ENCODE results near the gene SEL1L. TPM values are rescaled to one million over a fixed set of nuclear protein-coding genes. Genes with fewer than 3 reads are reported as not detected.
"Not testable (repeated sequence)": the region's sequence is repeated elsewhere in the genome, so short reads cannot be mapped to it uniquely, and the experiment has no call there.

Gene SEL1L
- total RNA-seq, 1 experiment from 2014 or later, result 21.5 TPM

DNA sequence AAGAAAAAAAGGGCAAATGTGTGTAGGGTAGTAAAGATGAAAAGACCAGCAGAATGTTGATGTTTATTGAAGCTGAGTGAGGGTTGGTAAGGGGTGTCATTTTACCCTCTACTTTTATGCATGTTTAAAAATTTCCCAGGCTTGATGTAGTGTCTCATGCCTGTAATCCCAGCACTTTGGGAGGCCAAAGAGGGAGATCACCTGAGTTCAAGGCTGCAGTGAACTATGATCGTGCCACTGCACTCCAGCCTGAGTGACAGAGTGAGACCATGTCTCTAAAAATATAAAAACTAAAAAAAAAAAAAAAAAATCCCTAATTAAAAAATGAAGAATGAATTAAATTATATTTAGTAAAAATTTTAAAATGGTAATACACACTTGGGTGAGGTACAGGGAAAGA lies 8.5 kb downstream of the SEL1L start:
- DNase-seq (ENCODE audit: low spot score), result no peak

DNA sequence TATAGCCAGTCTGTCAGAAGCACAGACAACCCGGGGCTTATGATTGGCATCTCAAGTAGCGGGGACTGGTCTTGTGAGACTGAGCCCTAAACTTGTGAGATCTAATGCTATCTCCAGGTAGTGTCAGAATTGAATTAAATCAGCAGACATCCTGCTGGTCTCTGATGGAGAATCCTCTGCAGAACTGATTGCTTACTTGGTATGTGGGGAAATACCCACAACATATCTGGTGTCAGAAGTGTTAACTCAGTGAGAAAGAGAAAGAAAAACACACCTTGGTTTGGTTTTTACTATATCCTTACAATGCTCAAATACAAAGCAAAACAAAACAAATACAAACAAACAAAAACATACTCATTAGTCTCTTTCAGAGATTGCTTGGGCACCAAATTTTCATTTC lies 10.0 kb downstream of the SEL1L start:
- DNase-seq (ENCODE audit: low spot score), result no peak

DNA sequence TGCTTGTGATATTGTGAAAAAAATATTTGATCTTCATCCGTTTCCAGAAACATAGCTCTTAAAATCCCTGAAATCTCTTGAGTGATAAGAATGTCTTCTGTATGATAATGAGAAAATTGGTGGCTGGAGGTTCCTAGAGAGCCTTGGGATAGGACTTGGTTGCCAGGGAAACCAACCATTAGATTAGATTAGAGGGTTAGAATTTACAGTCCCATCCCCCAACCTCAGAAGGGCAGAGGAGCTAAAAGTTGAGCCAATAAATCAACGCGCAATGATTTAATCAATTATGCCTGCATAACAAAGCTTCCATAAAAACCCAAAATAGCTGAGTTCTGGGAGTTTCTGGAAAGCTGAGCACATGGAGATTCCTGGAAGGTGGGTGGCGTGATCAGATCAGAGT lies 10.6 kb downstream of the SEL1L start:
- DNase-seq (ENCODE audit: low spot score), result no peak

DNA sequence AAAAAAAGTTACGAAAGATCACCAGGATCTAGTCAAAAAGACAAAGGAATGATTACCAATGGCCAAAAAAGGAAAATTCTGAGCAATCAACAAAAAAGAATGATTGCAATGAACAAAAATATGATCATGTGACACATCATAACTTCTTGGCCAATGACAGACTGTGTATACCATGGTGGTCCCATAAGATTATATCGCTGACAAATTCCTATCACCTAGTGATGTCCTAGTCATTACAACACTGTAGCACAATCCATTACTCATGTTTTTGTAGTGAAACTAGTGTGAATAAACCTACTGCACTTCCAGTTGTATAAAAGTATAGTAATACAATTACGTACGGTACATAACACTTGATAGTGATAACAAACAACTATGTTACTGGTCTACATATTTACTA lies 12.3 kb downstream of the SEL1L start:
- no peak for DNase-seq (ENCODE audit: low spot score)

DNA sequence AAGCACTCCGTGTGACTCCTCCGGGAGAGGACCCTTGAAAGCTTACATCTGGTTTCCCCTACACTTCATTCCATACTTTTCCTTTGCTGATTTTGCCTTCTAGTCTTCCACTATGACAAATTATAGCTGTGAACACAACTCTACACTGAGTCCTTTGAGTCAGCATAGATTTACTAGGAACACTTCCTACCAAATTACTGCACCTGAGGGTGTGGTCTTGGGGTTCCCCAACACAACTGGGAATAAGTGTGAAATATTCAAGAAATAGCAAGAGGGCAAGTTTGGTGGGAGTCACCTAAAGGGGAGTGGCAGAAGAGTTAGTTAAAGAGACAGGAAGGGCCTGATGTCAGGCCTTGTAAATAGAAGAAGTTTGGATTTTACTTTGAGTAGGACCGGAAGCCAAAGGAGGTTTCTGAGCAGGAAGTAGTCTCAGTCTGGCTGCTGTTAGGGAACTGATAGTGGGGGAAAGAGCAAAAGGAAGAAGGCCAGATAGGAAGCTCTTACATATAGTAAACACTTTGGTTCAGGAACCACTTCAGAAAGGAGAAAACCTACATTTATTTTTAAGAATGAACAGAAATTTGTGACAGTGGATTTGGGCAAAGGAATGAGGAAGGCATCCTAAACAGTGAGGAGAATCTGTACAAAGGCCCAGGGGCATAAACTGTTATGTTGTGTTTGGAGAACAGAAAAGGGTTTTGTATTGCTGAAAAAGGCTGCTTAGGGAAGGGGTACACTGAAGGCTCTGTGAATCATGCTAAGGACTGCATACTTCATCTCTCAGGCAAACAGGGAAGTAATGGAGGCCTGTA lies 14.2 kb downstream of the SEL1L start:
- DNase-seq (ENCODE audit: low spot score), result no peak

DNA sequence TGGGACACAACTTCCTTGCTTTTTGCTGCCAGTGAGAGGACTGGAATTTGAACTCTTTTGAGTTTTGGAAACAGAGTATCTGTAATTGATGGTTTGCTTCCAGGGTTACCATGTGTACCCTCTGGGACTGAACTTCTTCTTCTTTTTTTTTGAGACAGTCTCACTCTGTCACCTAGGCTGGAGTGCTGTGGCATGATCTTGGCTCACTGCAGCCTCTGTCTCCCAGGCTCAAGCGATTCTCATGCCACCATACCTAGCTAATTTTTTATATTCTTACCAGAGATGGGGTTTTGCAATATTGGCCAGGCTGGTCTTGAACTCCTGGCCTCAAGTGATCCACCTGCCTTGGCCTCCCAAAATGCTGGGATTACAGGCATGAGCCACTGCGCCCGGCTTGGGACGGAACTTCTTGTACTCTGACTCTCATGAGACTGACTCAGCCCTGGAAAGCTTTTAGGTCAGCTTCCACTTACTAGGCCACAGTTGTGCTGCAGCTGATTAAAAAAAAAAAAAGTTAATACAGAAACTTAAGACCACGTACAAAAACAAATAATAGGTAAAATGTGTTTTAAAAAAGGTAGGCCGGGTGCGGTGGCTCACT lies 15.8 kb downstream of the SEL1L start:
- no peak for DNase-seq (ENCODE audit: low spot score)

DNA sequence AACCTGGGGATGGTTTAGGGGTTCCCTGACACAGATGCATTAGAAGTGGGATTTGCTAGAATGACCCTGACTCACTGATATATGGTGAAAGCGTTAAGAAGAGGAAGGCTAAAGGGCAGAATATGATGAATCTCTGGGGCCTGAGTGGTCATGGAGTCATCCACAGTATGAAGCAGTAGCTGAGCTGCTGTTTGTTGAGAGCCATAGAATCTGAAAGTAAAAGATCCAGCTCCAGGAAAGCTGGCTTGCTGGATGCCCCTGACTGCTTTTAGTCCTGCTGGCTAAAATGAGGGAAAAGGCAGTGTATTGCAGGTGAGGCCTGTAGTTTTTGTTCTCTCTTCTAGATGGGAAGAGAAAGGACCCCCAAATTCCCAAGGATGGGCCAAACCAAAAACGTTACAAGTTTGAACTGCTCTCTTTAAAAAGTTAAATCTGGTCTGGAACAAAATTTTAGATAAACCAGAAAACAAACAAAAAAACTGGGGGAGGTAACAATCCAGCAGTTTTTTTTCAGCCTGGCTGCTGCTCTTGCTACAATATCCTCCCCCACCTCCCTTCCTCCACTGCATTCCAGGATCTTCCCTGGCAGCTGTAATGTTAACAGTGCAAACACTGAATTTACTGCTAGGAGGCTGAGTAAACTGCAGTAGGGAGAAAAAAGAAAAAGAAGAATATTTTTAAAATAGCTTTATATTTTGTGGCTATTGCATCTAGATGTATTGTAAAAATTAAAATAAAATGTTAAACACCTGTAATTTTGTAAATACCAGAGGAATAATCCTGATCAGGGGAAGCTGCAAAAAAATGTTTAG lies 16.5 kb downstream of the SEL1L start:
- no peak for DNase-seq (ENCODE audit: low spot score)

DNA sequence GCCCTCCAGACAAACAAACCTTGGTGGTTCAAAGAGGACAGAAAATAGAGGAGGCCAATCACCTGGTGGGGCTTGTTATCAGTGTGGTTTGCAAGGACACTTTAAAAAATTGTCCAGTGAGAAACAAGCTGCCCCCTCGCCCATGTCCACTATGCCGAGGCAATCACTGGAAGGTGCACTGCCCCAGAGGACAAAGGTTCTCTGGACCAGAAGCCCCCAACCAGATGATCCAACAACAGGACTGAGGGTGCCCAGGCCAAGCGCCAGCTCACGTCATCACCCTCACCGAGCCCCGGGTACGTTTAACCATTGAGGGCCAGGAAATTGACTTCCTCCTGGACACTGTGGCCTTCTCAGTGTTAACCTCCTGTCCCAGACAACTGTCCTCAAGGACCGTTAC lies 17.7 kb downstream of the SEL1L start:
- DNase-seq (ENCODE audit: low spot score), result not testable (repeated sequence)

DNA sequence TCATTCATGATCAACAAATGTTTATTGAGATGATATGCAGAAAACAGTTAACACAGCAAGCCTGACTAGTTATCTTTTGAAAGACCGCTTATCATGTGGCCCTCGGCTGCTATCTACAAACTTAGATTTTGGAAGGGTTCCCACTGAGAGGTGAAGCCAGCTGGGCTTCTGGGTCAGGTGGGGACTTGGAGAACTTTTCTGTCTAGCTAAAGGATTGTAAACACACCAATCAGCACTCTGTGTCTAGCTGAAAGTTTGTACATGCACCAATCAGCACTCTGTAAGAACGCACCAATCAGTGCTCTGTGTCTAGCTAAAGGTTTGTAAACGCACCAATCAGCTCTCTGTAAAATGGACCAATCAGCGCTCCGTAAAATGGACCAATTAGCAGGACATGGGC lies 20.8 kb downstream of the SEL1L start:
- DNase-seq (ENCODE audit: low spot score), result not testable (repeated sequence)

DNA sequence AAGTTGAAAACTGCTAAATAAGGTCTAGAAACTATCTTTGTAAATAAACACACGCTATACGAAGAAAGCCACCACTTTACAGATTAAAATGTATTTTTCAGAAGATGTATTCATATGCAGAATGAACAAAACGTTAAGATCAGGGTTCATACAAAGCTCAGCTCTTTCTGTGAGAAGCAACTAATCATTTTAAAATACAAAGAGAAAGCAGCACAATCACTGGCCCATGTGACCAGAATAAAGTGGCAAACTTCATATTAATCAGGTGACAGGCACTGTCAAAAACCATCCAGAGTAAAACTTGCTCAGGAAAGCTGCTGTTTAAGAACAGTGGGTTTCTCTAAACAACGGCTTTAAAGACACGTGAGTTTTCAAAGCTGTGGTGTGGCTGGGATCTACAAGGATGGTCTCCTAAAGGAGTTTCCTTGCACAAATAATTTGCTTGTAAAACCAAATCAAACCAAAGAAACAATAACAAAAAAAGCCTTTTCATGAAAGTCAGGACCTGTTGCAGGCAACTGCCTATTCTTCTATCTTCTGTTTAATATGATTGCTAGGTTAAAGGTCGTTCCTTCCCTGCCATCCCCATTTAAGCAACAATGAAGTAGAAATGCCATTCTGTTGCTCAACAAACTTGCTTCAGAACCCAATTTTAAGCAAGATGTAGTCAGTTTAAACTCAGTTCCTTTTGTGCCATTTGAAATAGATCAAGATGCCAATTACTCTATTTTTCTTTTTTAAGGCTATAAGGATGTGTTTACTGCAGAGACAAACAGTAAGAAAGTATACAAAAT lies 22.3 kb downstream of the SEL1L start:
- no peak for DNase-seq (ENCODE audit: low spot score)

DNA sequence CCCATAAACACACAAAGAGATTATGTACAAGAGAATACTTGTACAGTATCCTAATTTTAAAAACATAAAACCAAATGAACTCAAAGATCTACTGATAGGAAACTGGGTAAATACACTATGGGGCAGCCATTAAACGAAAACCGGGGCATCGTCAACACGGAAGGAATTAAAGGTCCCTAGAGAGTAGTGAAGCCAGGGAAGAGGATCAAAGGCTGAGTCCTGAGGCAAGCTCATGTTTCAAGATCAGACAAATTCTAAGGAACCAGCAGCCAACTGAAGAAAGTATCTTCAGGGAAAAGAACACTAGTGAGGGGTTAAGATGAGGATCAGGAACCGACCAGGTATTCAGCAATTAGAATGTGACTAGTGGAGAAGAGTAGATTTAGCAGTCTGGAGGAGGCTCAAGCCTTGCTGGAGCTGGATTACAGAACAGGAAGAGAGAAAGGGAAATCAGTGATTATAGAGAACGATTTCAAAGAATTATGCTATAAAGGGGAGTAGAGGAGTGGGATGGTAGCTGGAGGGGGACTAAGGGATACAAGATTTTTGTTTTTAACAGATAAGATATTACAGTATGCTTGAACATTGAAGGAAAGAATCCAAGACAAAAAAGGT lies 23.7 kb downstream of the SEL1L start:
- DNase-seq (ENCODE audit: low spot score), result no peak

DNA sequence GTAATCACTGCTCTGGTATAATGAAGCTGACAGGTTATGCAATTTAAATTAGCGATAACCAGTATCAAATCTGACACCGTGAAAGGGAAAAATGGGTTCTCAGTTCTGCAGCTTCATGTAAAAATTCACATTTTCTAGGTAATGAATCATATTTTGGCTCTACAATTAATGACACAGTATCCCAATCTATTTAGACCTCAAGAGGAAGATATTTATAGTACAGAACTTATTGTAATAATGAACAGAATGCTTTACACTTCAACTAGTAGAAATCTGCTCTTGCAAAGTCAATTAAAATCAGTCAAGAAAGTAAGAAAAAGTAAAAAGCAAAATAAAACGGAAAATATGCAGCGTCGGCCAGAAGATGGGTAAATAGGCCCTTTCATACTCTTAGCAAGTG lies 24.3 kb downstream of the SEL1L start:
- no peak for DNase-seq (ENCODE audit: low spot score)

DNA sequence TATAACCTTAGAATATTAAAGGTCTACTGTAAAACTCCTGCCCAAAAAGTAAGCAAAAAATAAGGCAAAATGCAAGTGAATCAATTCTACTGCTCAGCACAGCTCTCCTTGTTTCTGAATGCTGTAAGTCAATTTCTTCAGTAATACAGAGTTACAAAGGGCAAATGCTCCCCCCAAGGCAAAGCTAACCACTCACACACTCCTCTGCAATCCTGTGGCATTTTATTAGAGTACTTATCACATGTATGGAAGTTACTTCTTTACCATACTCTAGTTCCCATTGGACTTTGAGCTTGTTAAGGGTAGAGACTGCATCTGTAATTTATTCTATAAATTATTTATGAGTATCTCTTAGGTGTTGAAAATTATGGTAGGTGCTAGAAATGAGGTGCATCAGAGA lies 27.2 kb downstream of the SEL1L start:
- no peak for DNase-seq (ENCODE audit: low spot score)

DNA sequence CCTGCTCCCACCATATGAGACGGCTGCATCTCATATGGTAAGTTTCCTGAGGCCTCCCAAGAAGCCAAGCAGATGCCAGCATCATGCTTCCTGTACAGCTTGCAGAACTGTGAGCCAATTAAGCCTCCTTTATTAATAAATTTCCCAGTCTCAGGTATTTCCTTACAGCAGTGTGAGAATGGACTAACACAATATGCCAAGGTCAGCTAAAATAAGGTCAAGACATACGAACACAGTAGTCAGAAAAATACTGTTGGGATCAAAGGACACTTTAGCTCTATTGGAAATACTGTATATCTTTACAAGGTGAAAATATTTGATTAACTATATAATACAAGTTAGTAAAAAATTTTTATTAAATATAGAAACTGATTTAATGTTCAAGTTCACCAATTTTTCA lies 28.8 kb downstream of the SEL1L start:
- DNase-seq (ENCODE audit: low spot score), result no peak

DNA sequence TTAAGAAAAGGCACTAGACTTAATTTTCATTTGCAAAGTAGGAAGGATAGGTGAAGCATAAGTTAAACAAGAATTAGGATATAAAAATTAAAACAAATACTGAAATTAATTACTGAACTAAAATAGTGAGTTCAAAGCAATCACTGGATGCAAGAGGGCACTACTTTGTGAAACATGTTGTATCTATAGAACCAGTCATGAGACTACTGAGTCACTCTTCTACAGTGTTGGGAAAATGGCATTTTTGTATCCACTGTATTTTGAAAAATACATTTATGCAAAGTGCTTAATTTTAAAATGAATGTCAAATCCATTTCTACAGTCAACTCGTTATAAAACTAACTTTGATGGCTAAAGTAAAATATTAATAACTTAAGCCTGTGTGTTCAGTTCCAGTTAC lies 47.9 kb downstream of the SEL1L start:
- no peak for DNase-seq (ENCODE audit: low spot score)

DNA sequence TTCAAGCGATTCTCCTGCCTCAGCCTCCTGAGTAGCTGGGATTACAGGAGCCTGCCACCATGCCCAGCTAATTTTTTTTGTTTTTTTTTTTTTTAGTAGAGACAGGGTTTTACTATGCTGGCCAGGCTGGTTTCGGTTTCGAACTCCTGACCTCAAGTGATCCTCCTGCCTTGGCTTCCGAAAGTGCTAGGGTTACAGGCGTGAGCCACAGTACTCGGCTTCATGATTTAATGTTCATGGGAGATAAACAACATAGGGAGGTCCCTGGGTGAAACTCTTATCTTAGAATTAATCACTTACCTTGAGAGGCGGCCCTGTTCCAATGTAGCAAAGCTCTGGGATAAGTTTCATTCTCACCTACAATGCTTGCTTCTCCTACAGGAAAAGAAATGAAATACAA lies 48.3 kb downstream of the SEL1L start:
- DNase-seq (ENCODE audit: low spot score), result no peak

DNA sequence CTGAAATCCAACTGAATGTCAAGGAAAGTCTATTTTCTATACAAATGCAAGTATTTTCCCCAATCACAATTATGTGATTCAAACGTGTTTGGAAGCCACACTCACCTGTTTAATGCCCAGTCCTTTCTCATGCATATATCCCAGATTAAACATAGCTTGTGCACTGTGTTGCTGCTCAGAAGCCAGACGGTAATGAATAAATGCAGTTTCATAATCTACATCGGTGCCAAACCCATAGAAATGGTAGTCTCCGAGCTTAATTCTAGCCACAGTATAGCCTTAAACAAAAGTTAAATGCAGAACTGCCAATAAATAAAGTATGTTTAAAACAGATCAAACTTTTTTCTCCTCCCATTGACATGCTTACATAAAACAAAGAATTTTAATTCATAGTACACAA lies 49.5 kb downstream of the SEL1L start:
- no peak for DNase-seq (ENCODE audit: low spot score)

DNA sequence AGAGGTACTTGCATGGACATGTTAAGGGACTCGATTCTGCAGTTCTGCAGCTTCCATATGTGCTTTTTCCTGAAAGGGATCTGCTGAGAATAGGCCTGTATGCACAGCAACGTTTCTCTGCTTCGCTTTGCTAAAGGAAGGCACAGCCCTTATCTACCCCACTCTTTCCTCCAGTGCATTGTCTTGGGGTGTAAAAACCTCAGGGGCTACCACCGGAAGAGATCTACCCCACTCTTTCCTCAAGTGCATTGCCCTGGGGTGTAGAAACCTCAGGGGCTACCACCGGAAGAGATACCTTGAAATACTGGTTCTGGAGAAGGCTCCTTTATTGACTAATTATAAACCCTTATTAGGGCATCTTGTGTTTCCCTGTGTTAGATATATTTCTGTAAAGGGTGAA lies 52.9 kb downstream of the SEL1L start:
- no peak for DNase-seq (ENCODE audit: low spot score)

DNA sequence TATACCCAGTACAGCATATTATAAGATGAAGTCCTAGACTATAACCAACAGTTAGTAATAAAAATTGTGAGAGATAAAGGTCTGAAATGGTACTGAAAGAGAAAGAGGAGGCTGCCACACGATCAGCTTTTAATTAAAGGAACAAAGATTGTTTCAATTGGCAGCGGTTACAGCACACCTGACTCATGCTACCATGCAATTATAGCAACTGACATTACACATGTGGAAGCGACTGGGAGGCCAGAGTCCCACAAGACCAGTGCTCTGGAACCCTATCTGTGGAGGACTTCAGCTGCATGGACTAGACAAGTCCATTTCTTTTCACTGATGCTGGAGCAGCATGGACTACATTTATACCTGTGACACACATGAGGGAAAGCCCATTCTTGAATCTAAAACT lies 55.2 kb downstream of the SEL1L start:
- no peak for DNase-seq (ENCODE audit: low spot score)

DNA sequence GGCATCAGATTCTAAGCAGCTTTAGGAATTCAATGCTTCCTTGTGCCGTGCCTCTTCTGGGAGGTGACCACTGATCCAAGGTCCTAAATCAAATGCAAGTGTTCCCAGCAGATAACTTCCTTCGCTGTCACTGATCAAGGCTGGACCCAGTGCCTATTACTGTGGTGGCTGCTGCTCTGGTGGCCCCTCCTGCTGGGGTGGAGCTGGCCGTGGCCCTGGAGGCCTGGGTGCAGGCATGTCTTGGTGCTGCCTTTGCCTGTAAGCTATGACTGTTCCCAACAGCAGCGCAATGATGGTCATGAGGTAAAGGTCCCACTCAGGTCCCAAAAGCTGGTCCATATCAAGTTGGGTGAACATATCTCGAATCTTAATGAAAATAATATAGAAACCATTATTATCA lies 56.8 kb downstream of the SEL1L start:
- DNase-seq (ENCODE audit: low spot score), result no peak

DNA sequence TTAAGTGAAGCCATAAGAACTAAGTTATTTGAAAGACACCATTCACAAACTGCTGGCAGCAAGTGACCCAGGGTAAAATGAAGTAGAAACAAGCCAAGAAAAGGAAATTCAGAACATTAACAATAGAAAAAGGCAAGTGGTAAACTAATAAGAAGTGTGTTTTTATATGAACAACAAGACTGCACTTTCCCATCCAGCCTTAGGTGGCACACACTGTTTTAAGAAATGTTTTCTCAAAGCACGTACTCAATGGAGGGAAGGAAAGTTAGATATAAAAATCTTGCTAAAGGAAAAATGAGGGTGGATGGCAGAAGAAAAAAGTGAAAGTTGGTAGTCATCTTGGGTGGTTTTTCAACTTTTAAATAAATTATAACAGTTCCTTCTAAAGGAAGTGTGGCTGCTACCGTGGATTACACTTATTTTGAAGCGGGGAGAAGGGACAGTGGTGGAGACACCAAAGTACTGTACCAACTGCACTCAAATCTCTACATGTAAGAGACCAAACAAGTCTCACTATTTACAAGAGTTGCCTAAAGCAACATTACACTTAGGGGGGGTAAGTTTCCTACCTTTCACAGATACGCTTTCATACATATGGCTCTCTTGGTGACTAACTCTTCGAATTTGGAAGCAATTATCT lies 58.8 kb downstream of the SEL1L start:
- no peak for DNase-seq (ENCODE audit: low spot score)
